K562 (cell line): ENCODE results near the gene HOXD1. TPM values are rescaled to one million over a fixed set of nuclear protein-coding genes. Genes with fewer than 3 reads are reported as not detected.

ENCODE experiments used
- ARID1B ChIP-seq: fragments of 450-650 bp; IDR thresholded peaks from 2 replicates; pipeline ENCODE4 v1.6.1; 2016; ENCODE audit warnings: antibody characterized with exemption, mild to moderate bottlenecking, inconsistent platforms
- BDP1 ChIP-seq: IDR thresholded peaks from 3 replicates; pipeline ENCODE4 v1.6.1; 2011; ENCODE audit not compliant: insufficient read length, insufficient read depth
- BRF1 ChIP-seq: IDR thresholded peaks from 3 replicates; pipeline ENCODE4 v1.6.1; 2011; ENCODE audit warnings: borderline replicate concordance, mild to moderate bottlenecking; ENCODE audit not compliant: insufficient read length; ENCODE audit errors: extremely low read depth
- CHD4 ChIP-seq: fragments of 200-600 bp; sonication (generic); IDR thresholded peaks from 3 replicates; pipeline ENCODE4 v1.6.1; 2012; ENCODE audit warnings: low read depth, mild to moderate bottlenecking, mixed read lengths, low read length, inconsistent platforms; ENCODE audit not compliant: insufficient read depth, insufficient replicate concordance, poor library complexity, severe bottlenecking
- HMG20A ChIP-seq: fragments of 450-650 bp; formaldehyde crosslinking; conservative IDR thresholded peaks from 2 replicates; pipeline ENCODE4 v1.4.0; 2020; ENCODE audit warnings: mild to moderate bottlenecking, mixed read lengths
- JUND ChIP-seq, 2 experiments: IDR thresholded peaks; 2 replicates in 1 of 2; 3 replicates in 1 of 2; pipeline ENCODE4 v1.6.1; 2011; ENCODE audit warnings: borderline replicate concordance in 2 of 2, low read depth in 2 of 2, low read length in 2 of 2, improper control_type of control experiment in 1 of 2, missing biosample characterization in 1 of 2, missing genetic modification characterization in 1 of 2, missing genetic modification reagents in 1 of 2
- KHSRP ChIP-seq: fragments of 450-650 bp; IDR thresholded peaks from 2 replicates; pipeline ENCODE4 v1.6.1; 2017
- MIER1 ChIP-seq: fragments of 450-650 bp; IDR thresholded peaks from 2 replicates; pipeline ENCODE4 v1.6.1; 2016; ENCODE audit warnings: antibody characterized with exemption, mild to moderate bottlenecking, low read depth
- MYBL2 ChIP-seq, 2 experiments: fragments of 450-650 bp in 1 of 2; sonication (generic) in 1 of 2; formaldehyde crosslinking in 1 of 2; IDR thresholded peaks; 2 replicates each; pipeline versions ENCODE4 v1.6.1 to v1.8.1; 2017 to 2022; ENCODE audit warnings: borderline replicate concordance in 1 of 2, inconsistent platforms in 1 of 2, low read depth in 1 of 2, mild to moderate bottlenecking in 1 of 2, missing genetic modification reagents in 1 of 2, moderate library complexity in 1 of 2
- SRSF7 ChIP-seq: fragments of 200-400 bp; formaldehyde crosslinking; optimal IDR thresholded peaks from 2 replicates; pipeline ENCODE3; 2017; ENCODE audit warnings: mild to moderate bottlenecking, low read depth, low read length
- TAL1 ChIP-seq: fragments of 450-650 bp; IDR thresholded peaks from 2 replicates; pipeline ENCODE4 v1.6.1; 2016; ENCODE audit warnings: mild to moderate bottlenecking
- TCF7 ChIP-seq: sonication (generic); IDR thresholded peaks from 2 replicates; pipeline ENCODE4 v1.6.1; 2016; ENCODE audit warnings: antibody characterized with exemption, borderline replicate concordance
- ZNF140 ChIP-seq: fragments of 250-450 bp; sonication (Bioruptor Pico); IDR thresholded peaks from 2 replicates; pipeline ENCODE4 v1.8.0; 2021; ENCODE audit warnings: moderate library complexity, mild to moderate bottlenecking, inconsistent platforms
- ZNF699 ChIP-seq: fragments of 250-450 bp; sonication (Bioruptor Pico); IDR thresholded peaks from 2 replicates; pipeline ENCODE4 v1.8.0; 2021; ENCODE audit warnings: mild to moderate bottlenecking, moderate library complexity; ENCODE audit not compliant: insufficient replicate concordance
- polyA plus RNA-seq, 8 experiments: library from polyadenylated mRNA; depleted of rRNA in 4 of 8; stranded (reverse) in 5 of 8; unstranded in 3 of 8; fragments of >200 nt; fragmentation: Nextera tagmentation in 2 of 8; fragmentation: Illumina TruSeq in 1 of 8; extraction: Ambion mirVana in 2 of 8; extraction: Trizol in 1 of 8; gene quantifications; 2 replicates each; pipeline versions ENCODE4 v1.2.1 to v1.2.3, GENCODE V29; 2011 to 2014; ENCODE audit warnings: inconsistent platforms in 1 of 8, missing spikeins in 1 of 8
- total RNA-seq, 7 experiments: library from RNA; depleted of rRNA in 6 of 7; stranded (reverse); fragments of >200 nt in 6 of 7; fragmentation: Illumina TruSeq in 2 of 7; extraction: Trizol in 2 of 7; gene quantifications; 2 replicates each; pipeline versions ENCODE4 v1.2.1 to v1.2.3, GENCODE V29; 2011 to 2021; ENCODE audit warnings: low replicate concordance in 1 of 7
- TF ChIP-seq, protein P1 (sequence below): sonication (generic); formaldehyde crosslinking; IDR thresholded peaks from 2 replicates; pipeline ENCODE4 v1.8.0; 2022; ENCODE audit warnings: mild to moderate bottlenecking, missing genetic modification reagents
- TF ChIP-seq, protein P2 (sequence below): fragments of 450-650 bp; IDR thresholded peaks from 2 replicates; pipeline ENCODE4 v1.6.1; 2016; ENCODE audit warnings: borderline replicate concordance
- TF ChIP-seq, protein P3 (sequence below): fragments of 450-650 bp; conservative IDR thresholded peaks from 2 replicates; pipeline ENCODE4 v1.6.1; 2016; ENCODE audit warnings: missing genetic modification characterization, low read depth, mild to moderate bottlenecking, missing compliant biosample characterization, moderate library complexity
- TF ChIP-seq, protein P4 (sequence below): fragments of 150-350 bp; IDR thresholded peaks from 2 replicates; pipeline ENCODE4 v1.6.1; 2014; ENCODE audit warnings: low read depth, mild to moderate bottlenecking, low read length, borderline replicate concordance

Gene HOXD1
- total and polyA plus RNA-seq, 9 of the 15 experiments (the other 6 are each of a cell fraction or from before 2014, with no cell fraction given), result not detected

DNA sequence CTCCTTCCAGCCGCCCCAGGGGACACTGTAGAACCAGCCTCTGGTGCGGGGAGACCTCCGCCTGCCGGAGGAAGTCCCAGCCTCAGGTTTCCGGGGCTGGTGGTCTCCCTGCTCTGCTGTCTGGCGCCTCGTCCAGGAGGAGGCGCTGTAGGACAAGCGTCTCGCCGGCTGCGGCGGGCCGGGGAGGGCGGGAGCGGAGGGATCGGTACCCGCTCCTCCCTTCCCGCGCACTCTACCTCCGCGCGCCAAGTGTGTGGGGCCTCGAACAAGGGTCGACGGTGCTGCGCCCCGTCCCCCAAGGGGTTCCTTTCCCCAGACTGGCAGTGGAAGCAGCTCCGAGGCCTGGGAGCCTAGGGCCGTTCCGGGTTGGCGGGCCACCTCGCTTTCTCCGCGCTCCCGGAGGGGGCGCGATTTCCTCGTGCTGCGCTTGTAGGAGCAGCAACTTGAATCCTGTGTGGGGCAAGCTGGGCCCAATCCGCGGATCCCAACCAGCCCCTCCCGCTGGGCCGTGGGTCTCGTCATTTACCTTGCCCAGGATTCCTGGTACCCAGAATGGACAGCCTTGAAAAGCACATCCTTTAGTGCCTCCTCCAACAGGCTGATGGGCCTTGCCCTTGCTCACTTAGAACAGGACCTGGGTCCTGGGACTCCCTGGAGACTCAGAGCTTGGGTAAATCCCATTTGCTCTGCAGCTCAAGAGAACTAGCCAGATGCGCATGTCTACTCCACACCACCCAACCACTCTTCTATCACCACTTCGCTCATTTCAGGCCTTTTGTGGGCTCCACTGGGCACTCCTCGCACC lies 47.8 kb upstream of the HOXD1 start (continued):
- TF ChIP-seq, protein P1, sequence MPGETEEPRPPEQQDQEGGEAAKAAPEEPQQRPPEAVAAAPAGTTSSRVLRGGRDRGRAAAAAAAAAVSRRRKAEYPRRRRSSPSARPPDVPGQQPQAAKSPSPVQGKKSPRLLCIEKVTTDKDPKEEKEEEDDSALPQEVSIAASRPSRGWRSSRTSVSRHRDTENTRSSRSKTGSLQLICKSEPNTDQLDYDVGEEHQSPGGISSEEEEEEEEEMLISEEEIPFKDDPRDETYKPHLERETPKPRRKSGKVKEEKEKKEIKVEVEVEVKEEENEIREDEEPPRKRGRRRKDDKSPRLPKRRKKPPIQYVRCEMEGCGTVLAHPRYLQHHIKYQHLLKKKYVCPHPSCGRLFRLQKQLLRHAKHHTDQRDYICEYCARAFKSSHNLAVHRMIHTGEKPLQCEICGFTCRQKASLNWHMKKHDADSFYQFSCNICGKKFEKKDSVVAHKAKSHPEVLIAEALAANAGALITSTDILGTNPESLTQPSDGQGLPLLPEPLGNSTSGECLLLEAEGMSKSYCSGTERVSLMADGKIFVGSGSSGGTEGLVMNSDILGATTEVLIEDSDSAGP, result no peak
- TF ChIP-seq ZNF699 (CRISPR knock-in tag), result no peak
- TF ChIP-seq JUND (IDR thresholded peaks at IDR 0.05; ENCODE audit: borderline replicate concordance, low read depth, low read length), result peak; percentile 29; the same call in 1 of the 2 replicates
- TF ChIP-seq JUND (tag; IDR thresholded peaks at IDR 0.05; ENCODE audit: borderline replicate concordance, low read depth, low read length), result no peak; the same call in 2 of the 3 replicates
- TF ChIP-seq ARID1B, result no peak
- no peak for TF ChIP-seq BRF1
- TF ChIP-seq ZNF140, result no peak
- no peak for TF ChIP-seq SRSF7
- no peak for TF ChIP-seq MYBL2 (IDR thresholded peaks at IDR 0.05; ENCODE audit: low read depth)
- no peak for TF ChIP-seq MYBL2 (CRISPR knock-in tag; IDR thresholded peaks at IDR 0.05; ENCODE audit: borderline replicate concordance)
- TF ChIP-seq KHSRP, result no peak
- TF ChIP-seq, protein P2, sequence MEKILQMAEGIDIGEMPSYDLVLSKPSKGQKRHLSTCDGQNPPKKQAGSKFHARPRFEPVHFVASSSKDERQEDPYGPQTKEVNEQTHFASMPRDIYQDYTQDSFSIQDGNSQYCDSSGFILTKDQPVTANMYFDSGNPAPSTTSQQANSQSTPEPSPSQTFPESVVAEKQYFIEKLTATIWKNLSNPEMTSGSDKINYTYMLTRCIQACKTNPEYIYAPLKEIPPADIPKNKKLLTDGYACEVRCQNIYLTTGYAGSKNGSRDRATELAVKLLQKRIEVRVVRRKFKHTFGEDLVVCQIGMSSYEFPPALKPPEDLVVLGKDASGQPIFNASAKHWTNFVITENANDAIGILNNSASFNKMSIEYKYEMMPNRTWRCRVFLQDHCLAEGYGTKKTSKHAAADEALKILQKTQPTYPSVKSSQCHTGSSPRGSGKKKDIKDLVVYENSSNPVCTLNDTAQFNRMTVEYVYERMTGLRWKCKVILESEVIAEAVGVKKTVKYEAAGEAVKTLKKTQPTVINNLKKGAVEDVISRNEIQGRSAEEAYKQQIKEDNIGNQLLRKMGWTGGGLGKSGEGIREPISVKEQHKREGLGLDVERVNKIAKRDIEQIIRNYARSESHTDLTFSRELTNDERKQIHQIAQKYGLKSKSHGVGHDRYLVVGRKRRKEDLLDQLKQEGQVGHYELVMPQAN, result no peak
- TF ChIP-seq, protein P3, sequence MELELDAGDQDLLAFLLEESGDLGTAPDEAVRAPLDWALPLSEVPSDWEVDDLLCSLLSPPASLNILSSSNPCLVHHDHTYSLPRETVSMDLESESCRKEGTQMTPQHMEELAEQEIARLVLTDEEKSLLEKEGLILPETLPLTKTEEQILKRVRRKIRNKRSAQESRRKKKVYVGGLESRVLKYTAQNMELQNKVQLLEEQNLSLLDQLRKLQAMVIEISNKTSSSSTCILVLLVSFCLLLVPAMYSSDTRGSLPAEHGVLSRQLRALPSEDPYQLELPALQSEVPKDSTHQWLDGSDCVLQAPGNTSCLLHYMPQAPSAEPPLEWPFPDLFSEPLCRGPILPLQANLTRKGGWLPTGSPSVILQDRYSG (tag), result no peak
- no peak for TF ChIP-seq HMG20A (CRISPR knock-in tag)
- TF ChIP-seq MIER1, result no peak
- TF ChIP-seq BDP1, result no peak
- no peak for TF ChIP-seq TCF7
- TF ChIP-seq, protein P4, sequence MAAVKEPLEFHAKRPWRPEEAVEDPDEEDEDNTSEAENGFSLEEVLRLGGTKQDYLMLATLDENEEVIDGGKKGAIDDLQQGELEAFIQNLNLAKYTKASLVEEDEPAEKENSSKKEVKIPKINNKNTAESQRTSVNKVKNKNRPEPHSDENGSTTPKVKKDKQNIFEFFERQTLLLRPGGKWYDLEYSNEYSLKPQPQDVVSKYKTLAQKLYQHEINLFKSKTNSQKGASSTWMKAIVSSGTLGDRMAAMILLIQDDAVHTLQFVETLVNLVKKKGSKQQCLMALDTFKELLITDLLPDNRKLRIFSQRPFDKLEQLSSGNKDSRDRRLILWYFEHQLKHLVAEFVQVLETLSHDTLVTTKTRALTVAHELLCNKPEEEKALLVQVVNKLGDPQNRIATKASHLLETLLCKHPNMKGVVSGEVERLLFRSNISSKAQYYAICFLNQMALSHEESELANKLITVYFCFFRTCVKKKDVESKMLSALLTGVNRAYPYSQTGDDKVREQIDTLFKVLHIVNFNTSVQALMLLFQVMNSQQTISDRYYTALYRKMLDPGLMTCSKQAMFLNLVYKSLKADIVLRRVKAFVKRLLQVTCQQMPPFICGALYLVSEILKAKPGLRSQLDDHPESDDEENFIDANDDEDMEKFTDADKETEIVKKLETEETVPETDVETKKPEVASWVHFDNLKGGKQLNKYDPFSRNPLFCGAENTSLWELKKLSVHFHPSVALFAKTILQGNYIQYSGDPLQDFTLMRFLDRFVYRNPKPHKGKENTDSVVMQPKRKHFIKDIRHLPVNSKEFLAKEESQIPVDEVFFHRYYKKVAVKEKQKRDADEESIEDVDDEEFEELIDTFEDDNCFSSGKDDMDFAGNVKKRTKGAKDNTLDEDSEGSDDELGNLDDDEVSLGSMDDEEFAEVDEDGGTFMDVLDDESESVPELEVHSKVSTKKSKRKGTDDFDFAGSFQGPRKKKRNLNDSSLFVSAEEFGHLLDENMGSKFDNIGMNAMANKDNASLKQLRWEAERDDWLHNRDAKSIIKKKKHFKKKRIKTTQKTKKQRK, result no peak
- TF ChIP-seq TAL1, result no peak
- TF ChIP-seq CHD4, result no peak
